Ishikawa (cell line): Measurements from ENCODE around the gene PTPN1.

Experiments used
- CEBPB ChIP-seq: IDR thresholded peaks from 2 replicates; pipeline ENCODE4 v1.6.1; 2012
- CREB1 ChIP-seq: IDR thresholded peaks from 2 replicates; pipeline ENCODE4 v1.6.1; 2012; ENCODE audit warnings: low read depth
- EGR1 ChIP-seq: IDR thresholded peaks from 2 replicates; pipeline ENCODE4 v1.6.1; 2012
- EP300 ChIP-seq: IDR thresholded peaks from 2 replicates; pipeline ENCODE4 v1.6.1; 2012; ENCODE audit warnings: borderline replicate concordance
- FOXM1 ChIP-seq: IDR thresholded peaks from 2 replicates; pipeline ENCODE4 v1.6.1; 2012; ENCODE audit warnings: low read depth, borderline replicate concordance
- NFIC ChIP-seq: IDR thresholded peaks from 2 replicates; pipeline ENCODE4 v1.6.1; 2012
- RAD21 ChIP-seq: IDR thresholded peaks from 2 replicates; pipeline ENCODE4 v1.6.1; 2012; ENCODE audit warnings: low read depth
- TAF1 ChIP-seq: IDR thresholded peaks from 2 replicates; pipeline ENCODE4 v1.6.1; 2012; ENCODE audit warnings: low read depth, mild to moderate bottlenecking
- TCF12 ChIP-seq: IDR thresholded peaks from 2 replicates; pipeline ENCODE4 v1.6.1; 2012; ENCODE audit warnings: low read depth
- TEAD4 ChIP-seq: IDR thresholded peaks from 2 replicates; pipeline ENCODE4 v1.6.1; 2012
- YY1 ChIP-seq: IDR thresholded peaks from 2 replicates; pipeline ENCODE4 v1.6.1; 2012; ENCODE audit warnings: low read depth
- ZBTB7A ChIP-seq: IDR thresholded peaks from 2 replicates; pipeline ENCODE4 v1.6.1; 2012; ENCODE audit warnings: low read depth
- TF ChIP-seq, protein P1 (sequence below): IDR thresholded peaks from 2 replicates; pipeline ENCODE4 v1.6.1; 2012
- TF ChIP-seq, protein P2 (sequence below): IDR thresholded peaks from 2 replicates; pipeline ENCODE4 v1.6.1; 2012
- TF ChIP-seq, protein P3 (sequence below): IDR thresholded peaks from 2 replicates; pipeline ENCODE4 v1.6.1; 2012; ENCODE audit warnings: low read depth, mild to moderate bottlenecking

PTPN1 gene

DNA sequence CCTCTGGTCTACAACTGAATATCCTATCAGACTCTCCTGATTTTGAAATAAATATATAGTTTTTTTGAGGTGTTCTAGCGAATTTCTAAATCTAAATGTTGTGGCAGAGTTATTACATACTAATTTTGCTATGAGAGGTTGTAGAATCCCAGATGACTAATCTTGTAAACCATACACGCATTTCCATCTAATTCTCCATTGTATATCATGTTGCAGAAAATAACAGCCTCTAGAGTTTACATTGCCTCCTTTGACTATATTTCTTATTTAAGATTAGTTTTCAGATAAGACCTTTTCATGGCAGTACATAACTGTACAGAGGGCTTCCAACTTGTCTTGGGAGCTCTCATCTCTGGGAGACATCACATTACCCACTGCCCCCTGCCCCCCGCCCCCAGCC is 22.9 kb downstream of the PTPN1 start:
- TF ChIP-seq, protein P1, sequence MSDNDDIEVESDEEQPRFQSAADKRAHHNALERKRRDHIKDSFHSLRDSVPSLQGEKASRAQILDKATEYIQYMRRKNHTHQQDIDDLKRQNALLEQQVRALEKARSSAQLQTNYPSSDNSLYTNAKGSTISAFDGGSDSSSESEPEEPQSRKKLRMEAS, result no peak
- no peak for TF ChIP-seq FOXM1
- TF ChIP-seq TAF1, result no peak

DNA sequence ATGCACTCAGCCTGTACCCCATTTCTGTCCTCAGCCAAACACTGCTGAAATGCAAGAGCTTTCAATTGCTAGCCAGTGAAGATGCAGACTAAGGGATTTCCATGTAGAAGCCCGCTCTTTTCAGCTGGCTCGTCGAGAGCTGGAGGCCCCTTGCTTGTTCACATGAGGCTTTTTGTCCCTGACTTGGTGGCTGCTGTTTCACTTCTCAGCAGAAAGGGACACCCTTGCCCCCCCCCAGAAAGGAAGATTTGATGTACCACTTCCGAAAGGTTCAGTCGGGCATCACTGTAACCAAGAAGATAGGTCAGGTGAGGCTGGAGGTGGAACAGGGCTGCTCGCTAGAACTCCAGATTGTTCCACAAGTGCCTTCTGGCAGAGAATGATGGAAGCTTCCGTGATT is 23.3 kb downstream of the PTPN1 start:
- TF ChIP-seq EP300 (no peak), YY1 (no peak), CREB1 (no peak), CEBPB (no peak)
- TF ChIP-seq, protein P2, sequence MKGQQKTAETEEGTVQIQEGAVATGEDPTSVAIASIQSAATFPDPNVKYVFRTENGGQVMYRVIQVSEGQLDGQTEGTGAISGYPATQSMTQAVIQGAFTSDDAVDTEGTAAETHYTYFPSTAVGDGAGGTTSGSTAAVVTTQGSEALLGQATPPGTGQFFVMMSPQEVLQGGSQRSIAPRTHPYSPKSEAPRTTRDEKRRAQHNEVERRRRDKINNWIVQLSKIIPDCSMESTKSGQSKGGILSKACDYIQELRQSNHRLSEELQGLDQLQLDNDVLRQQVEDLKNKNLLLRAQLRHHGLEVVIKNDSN, result no peak

DNA sequence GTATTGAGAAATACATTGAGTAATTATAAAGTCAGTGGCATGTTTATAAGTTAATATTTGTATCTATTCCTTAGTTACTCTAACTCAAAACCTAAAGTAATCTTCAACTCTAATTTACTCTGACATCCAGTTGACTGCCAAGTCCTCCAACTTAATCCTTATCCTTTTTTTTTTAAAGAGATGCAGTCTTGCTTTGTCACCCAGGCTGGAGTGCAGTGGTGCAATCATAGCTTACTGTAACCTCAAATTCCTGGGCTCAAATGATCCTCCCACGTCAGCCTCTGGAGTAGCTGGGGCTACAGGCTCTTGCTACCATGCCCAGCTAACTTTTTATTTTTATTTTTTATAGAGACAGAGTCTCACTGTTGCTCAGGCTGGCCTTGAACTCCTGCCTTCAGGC is 24.4 kb downstream of the PTPN1 start:
- no peak for TF ChIP-seq EP300
- TF ChIP-seq, protein P3, sequence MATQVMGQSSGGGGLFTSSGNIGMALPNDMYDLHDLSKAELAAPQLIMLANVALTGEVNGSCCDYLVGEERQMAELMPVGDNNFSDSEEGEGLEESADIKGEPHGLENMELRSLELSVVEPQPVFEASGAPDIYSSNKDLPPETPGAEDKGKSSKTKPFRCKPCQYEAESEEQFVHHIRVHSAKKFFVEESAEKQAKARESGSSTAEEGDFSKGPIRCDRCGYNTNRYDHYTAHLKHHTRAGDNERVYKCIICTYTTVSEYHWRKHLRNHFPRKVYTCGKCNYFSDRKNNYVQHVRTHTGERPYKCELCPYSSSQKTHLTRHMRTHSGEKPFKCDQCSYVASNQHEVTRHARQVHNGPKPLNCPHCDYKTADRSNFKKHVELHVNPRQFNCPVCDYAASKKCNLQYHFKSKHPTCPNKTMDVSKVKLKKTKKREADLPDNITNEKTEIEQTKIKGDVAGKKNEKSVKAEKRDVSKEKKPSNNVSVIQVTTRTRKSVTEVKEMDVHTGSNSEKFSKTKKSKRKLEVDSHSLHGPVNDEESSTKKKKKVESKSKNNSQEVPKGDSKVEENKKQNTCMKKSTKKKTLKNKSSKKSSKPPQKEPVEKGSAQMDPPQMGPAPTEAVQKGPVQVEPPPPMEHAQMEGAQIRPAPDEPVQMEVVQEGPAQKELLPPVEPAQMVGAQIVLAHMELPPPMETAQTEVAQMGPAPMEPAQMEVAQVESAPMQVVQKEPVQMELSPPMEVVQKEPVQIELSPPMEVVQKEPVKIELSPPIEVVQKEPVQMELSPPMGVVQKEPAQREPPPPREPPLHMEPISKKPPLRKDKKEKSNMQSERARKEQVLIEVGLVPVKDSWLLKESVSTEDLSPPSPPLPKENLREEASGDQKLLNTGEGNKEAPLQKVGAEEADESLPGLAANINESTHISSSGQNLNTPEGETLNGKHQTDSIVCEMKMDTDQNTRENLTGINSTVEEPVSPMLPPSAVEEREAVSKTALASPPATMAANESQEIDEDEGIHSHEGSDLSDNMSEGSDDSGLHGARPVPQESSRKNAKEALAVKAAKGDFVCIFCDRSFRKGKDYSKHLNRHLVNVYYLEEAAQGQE, result no peak
- TF ChIP-seq CEBPB, result no peak
- no peak for TF ChIP-seq TCF12
- TF ChIP-seq TAF1, result no peak
- TF ChIP-seq, protein P1, result no peak
- no peak for TF ChIP-seq RAD21
- TF ChIP-seq EGR1, result no peak
- TF ChIP-seq ZBTB7A, result no peak
- no peak for TF ChIP-seq YY1
- TF ChIP-seq, protein P2, result no peak
- TF ChIP-seq FOXM1, result no peak

DNA sequence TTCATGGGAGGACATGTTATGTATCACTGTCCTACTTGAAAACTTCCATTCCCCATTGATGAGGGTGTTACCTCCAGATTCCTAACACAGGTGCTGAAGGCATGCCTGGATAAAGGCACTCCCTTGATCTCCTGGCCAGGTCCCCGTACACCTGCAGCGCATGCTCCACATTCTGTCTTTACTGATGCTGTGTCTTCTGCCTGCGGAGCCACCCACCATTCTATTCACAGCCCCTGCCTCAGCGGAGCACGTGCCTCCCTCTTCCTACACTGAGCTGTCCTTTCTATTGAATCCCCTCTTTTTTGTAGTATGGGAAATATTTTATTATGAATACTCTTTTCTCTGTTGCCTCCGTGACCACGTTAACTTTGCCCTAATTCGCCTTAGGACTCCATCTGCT is 25.0 kb downstream of the PTPN1 start:
- TF ChIP-seq ZBTB7A (no peak), CREB1 (no peak), CEBPB (no peak), RAD21 (no peak), YY1 (no peak)
- TF ChIP-seq, protein P1, result no peak

DNA sequence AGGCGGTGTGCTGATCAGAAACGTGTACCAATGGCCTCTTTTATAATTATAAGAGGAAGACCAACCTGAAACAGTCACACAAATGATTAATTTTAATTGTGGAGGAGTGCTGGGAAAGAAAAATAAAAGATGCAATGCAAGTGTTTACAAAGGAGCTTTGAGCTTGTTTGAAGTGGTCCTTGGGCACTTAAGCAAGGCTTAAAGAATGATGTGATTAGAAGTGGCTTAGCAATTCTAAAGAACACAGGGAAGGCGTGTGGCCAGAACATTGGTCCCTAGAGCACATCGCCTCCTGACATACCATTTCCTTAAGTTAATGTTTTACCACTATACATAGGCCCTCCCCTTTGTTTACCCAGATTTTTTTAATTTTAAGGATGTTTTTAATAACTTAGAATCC is 26.1 kb downstream of the PTPN1 start:
- TF ChIP-seq, protein P1, result no peak
- TF ChIP-seq YY1 (no peak), EGR1 (no peak), NFIC (no peak), CEBPB (no peak), CREB1 (no peak), TCF12 (no peak), RAD21 (no peak), EP300 (no peak), TAF1 (no peak)
- TF ChIP-seq, protein P3, result no peak
- TF ChIP-seq, protein P2, result no peak

DNA sequence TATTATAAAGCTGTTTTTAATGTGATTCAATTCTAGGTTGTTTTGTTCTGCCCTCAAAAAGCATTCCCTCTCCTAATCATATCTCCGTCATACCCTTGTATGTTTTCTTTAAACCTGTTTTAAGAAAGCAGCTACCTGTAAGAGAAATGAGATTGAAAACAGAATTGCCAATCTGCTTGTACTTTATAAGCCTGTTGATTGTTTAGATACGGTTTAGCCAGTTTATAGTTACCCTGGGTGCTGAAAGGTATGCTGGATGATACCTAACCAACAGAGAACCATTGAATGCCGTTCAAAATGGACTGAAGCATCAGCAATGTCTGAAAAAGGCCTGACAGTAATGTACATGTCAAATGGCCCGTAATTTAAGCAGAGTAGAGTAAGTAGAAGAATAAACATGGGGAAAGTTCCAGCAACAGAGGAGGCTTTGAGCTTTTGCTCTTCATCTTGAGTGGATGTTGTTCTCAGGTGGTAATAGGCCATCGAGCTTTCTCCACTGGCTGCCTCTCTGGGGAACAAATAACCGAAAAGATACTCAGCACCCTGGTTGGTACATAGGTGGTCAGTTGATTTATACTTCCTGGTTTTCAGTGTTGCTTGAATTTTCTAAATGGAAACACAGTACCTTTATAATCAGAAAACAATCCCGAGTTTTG is 27.5 kb downstream of the PTPN1 start:
- no peak for TF ChIP-seq ZBTB7A
- no peak for TF ChIP-seq TEAD4
- no peak for TF ChIP-seq TCF12
- TF ChIP-seq EGR1, result no peak
- no peak for TF ChIP-seq YY1
- no peak for TF ChIP-seq EP300
- TF ChIP-seq FOXM1, result no peak
- TF ChIP-seq TAF1, result no peak
- TF ChIP-seq NFIC, result no peak
- TF ChIP-seq RAD21, result no peak
- TF ChIP-seq, protein P3, result no peak
- TF ChIP-seq CREB1, result no peak
- TF ChIP-seq, protein P1, result no peak
- no peak for TF ChIP-seq CEBPB
- TF ChIP-seq, protein P2, result no peak
